HepG2 (cell line): ENCODE data around the gene CTNNA3. TPM values are rescaled to one million over a fixed set of nuclear protein-coding genes. Genes with fewer than 3 reads are reported as not detected.

Source experiments
- ARID3A ChIP-seq: IDR thresholded peaks from 2 replicates; pipeline ENCODE4 v1.6.1; 2012; ENCODE audit warnings: low read depth, low read length, improper control_type of control experiment
- CCDC6 ChIP-seq: sonication (generic); formaldehyde crosslinking; IDR thresholded peaks from 2 replicates; pipeline ENCODE4 v1.8.1; 2022; ENCODE audit warnings: mild to moderate bottlenecking, missing genetic modification reagents, moderate library complexity
- CENPBD1 ChIP-seq: sonication (generic); formaldehyde crosslinking; IDR thresholded peaks from 2 replicates; pipeline ENCODE4 v1.8.0; 2022; ENCODE audit warnings: missing genetic modification reagents, low read depth, mild to moderate bottlenecking, borderline replicate concordance
- CSRNP2 ChIP-seq: sonication (generic); formaldehyde crosslinking; conservative IDR thresholded peaks from 2 replicates; pipeline ENCODE4 v1.8.0; 2022; ENCODE audit warnings: low read depth, missing genetic modification reagents
- FOXP4 ChIP-seq: sonication (generic); formaldehyde crosslinking; IDR thresholded peaks from 2 replicates; pipeline ENCODE4 v1.4.0; 2020; ENCODE audit warnings: missing genetic modification reagents
- HMG20B ChIP-seq: conservative IDR thresholded peaks from 2 replicates; pipeline ENCODE4 v1.6.1; 2016; ENCODE audit warnings: missing genetic modification reagents, missing compliant biosample characterization
- HOXD1 ChIP-seq: sonication (generic); formaldehyde crosslinking; IDR thresholded peaks from 2 replicates; pipeline ENCODE4 v1.5.0; 2020; ENCODE audit warnings: missing genetic modification reagents
- JUN ChIP-seq: sonication (generic); formaldehyde crosslinking; IDR thresholded peaks from 2 replicates; pipeline ENCODE4 v1.4.0; 2020; ENCODE audit warnings: mild to moderate bottlenecking, missing genetic modification reagents
- KDM5B ChIP-seq: sonication (generic); formaldehyde crosslinking; IDR thresholded peaks from 2 replicates; pipeline ENCODE4 v1.4.0; 2020; ENCODE audit warnings: missing genetic modification reagents, mild to moderate bottlenecking, borderline replicate concordance
- MAFK ChIP-seq, 2 experiments: IDR thresholded peaks in 1 of 2; conservative IDR thresholded peaks in 1 of 2; 2 replicates each; pipeline ENCODE4 v1.6.1; 2011; ENCODE audit warnings: improper control_type of control experiment in 2 of 2, low read length in 2 of 2
- MTERF4 ChIP-seq: sonication (generic); formaldehyde crosslinking; IDR thresholded peaks from 2 replicates; pipeline ENCODE4 v1.8.0; 2023; ENCODE audit warnings: mild to moderate bottlenecking, missing genetic modification reagents
- RBAK ChIP-seq: sonication (generic); formaldehyde crosslinking; IDR thresholded peaks from 2 replicates; pipeline ENCODE4 v1.5.1; 2020; ENCODE audit warnings: mild to moderate bottlenecking, missing genetic modification reagents
- SALL2 ChIP-seq: sonication (generic); formaldehyde crosslinking; IDR thresholded peaks from 2 replicates; pipeline ENCODE4 v1.8.1; 2023; ENCODE audit warnings: mild to moderate bottlenecking, missing genetic modification reagents, inconsistent platforms
- TFAP4 ChIP-seq: sonication (generic); IDR thresholded peaks from 2 replicates; pipeline ENCODE4 v1.6.1; 2016; ENCODE audit warnings: low read depth, borderline replicate concordance
- YEATS2 ChIP-seq: sonication (generic); formaldehyde crosslinking; IDR thresholded peaks from 2 replicates; pipeline ENCODE4 v1.4.0; 2020; ENCODE audit warnings: missing genetic modification reagents, borderline replicate concordance
- ZNF124 ChIP-seq: sonication (generic); formaldehyde crosslinking; IDR thresholded peaks from 2 replicates; pipeline ENCODE4 v1.4.0; 2020; ENCODE audit warnings: missing genetic modification reagents
- ZNF44 ChIP-seq: sonication (generic); formaldehyde crosslinking; IDR thresholded peaks from 2 replicates; pipeline ENCODE4 v1.5.1; 2020; ENCODE audit warnings: mild to moderate bottlenecking, missing genetic modification reagents
- ZNF468 ChIP-seq: sonication (generic); formaldehyde crosslinking; IDR thresholded peaks from 2 replicates; pipeline ENCODE4 v1.8.0; 2022; ENCODE audit warnings: mild to moderate bottlenecking, moderate library complexity, missing genetic modification reagents
- ZNF674 ChIP-seq: sonication (generic); formaldehyde crosslinking; IDR thresholded peaks from 2 replicates; pipeline ENCODE4 v1.5.0; 2020; ENCODE audit warnings: low read depth, mild to moderate bottlenecking, missing genetic modification reagents
- ZNF737 ChIP-seq: sonication (generic); formaldehyde crosslinking; IDR thresholded peaks from 2 replicates; pipeline ENCODE4 v1.5.0; 2020; ENCODE audit warnings: missing genetic modification reagents, mild to moderate bottlenecking, borderline replicate concordance
- ZNF75D ChIP-seq: sonication (generic); formaldehyde crosslinking; IDR thresholded peaks from 2 replicates; pipeline ENCODE4 v1.8.1; 2023; ENCODE audit warnings: missing genetic modification reagents, mild to moderate bottlenecking, borderline replicate concordance
- ZNF850 ChIP-seq: sonication (generic); formaldehyde crosslinking; conservative IDR thresholded peaks from 2 replicates; pipeline ENCODE4 v1.9.0; 2021; ENCODE audit warnings: mild to moderate bottlenecking, missing genetic modification reagents
- polyA plus RNA-seq, 8 experiments: library from polyadenylated mRNA; depleted of rRNA in 3 of 8; stranded (reverse) in 7 of 8; unstranded in 1 of 8; fragments of >200 nt; fragmentation: Illumina TruSeq in 4 of 8; extraction: Trizol in 4 of 8; gene quantifications; 2 replicates each; pipeline versions ENCODE4 v1.2.1 to v1.2.3, GENCODE V29; 2011 to 2016; ENCODE audit warnings: low read depth in 4 of 8, missing spikeins in 1 of 8, mixed read lengths in 1 of 8; ENCODE audit not compliant: insufficient read depth in 1 of 8
- total RNA-seq, 5 experiments: library from RNA; depleted of rRNA; stranded (reverse); fragments of >200 nt; fragmentation: Illumina TruSeq; extraction: Trizol; gene quantifications; 2 replicates each; pipeline ENCODE4 v1.2.3, GENCODE V29; 2016; ENCODE audit warnings: low read depth in 1 of 5

CTNNA3 gene
- total and polyA plus RNA-seq, 2 of the 13 experiments (the other 11 are each of a cell fraction or from before 2014, with no cell fraction given): not detected

GRCh38 chr10:66283874-66284464 is 1412.0 kb downstream of the CTNNA3 start (continued):
- TF ChIP-seq TFAP4 (no peak), RBAK (CRISPR knock-in tag) (no peak), ZNF674 (no peak), MAFK (conservative IDR thresholded peaks at IDR 0.05 in 1 of 2, IDR thresholded peaks at IDR 0.05 in 1 of 2; ENCODE audit: low read length in 2 of 2) (no peak), ZNF44 (CRISPR knock-in tag) (no peak), JUN (no peak), HOXD1 (CRISPR knock-in tag) (no peak), MTERF4 (no peak), ZNF850 (CRISPR knock-in tag) (no peak), KDM5B (CRISPR knock-in tag) (no peak), ZNF75D (no peak), ARID3A (peak; percentile 52; the same call in 1 of the 2 replicates), ZNF124 (CRISPR knock-in tag) (no peak), CENPBD1 (CRISPR knock-in tag) (no peak), CCDC6 (CRISPR knock-in tag) (no peak), YEATS2 (no peak), CSRNP2 (CRISPR knock-in tag) (no peak), HMG20B (no peak), ZNF468 (CRISPR knock-in tag) (no peak), ZNF737 (CRISPR knock-in tag) (no peak), FOXP4 (CRISPR knock-in tag) (0 out of 2 replicates have a peak, but pooled peaks have one; percentile 19), SALL2 (CRISPR knock-in tag) (no peak)
